Measurements from ENCODE around the gene ITPR1. TPM values are rescaled to one million over a fixed set of nuclear protein-coding genes. Genes with fewer than 3 reads are reported as not detected.

Gene ITPR1
- total and polyA plus RNA-seq, 3 donors from 2014 or later, result 26.5 to 129 (median 59.7) TPM

- Histone ChIP-seq H3K27ac (peak overlapping the region; percentile 23 to 71), H3K27me3 (no peaks in the 10 kb centered on the region), H3K4me1 (peaks cover 46% of the 10 kb centered on the region), H3K4me3 (no peak overlapping the region), H3K36me3 (ENCODE audit: low read depth, missing control alignments) (no peaks in the 10 kb centered on the region), H3K9me3 (no peaks in the 10 kb centered on the region)
- TF ChIP-seq POLR2A (IDR thresholded peaks at IDR 0.05) (no peak), CTCF (IDR thresholded peaks at IDR 0.05) (no peak)
- DNase-seq, result no peak
- 81 to 82% methylated on average over 5 of the region's 5 CpGs for WGBS, 2 donors
- intact Hi-C loops (cut with DNase I; ENCODE audit: low total_unique reads), result no loop called here
Measured at GRCh38 chr3:4503050-4503449, 9.9 kb downstream of the ITPR1 start.

GRCh38 chr3:4504340-4505261 is 11.5 kb downstream of the ITPR1 start:
- no peak for TF ChIP-seq POLR2A (IDR thresholded peaks at IDR 0.05)
- WGBS, 2 donors, result 23 to 40% methylated on average over 13 to 14 of the region's 14 CpGs
- peak; percentile 77 for DNase-seq
- Histone ChIP-seq H3K4me3 (no peak overlapping the region), H3K27ac (peak overlapping the region; percentile 23 to 71), H3K27me3 (no peaks in the 10 kb centered on the region), H3K4me1 (peaks cover 48% of the 10 kb centered on the region), H3K9me3 (no peaks in the 10 kb centered on the region), H3K36me3 (ENCODE audit: low read depth, missing control alignments) (no peaks in the 10 kb centered on the region)
- intact Hi-C loops (cut with DNase I; ENCODE audit: low total_unique reads), result no loop called here

- intact Hi-C loops (cut with DNase I; ENCODE audit: low total_unique reads), result no loop called here
- no peak for TF ChIP-seq POLR2A (IDR thresholded peaks at IDR 0.05)
- no peak for DNase-seq
- 84 to 90% methylated on average over 6 of the region's 6 CpGs for WGBS, 2 donors
- H3K27me3 ChIP-seq, result no peaks in the 10 kb centered on the region
- peak overlapping the region in 1 of 2 donors; percentile 23 for H3K27ac ChIP-seq
- H3K4me3 ChIP-seq, result no peak overlapping the region
- peaks cover 48% of the 10 kb centered on the region for H3K4me1 ChIP-seq
- no peaks in the 10 kb centered on the region for H3K9me3 ChIP-seq
- no peaks in the 10 kb centered on the region for H3K36me3 ChIP-seq (ENCODE audit: low read depth, missing control alignments)
Measured at GRCh38 chr3:4505688-4506558, 12.8 kb downstream of the ITPR1 start.

- H3K36me3 ChIP-seq (ENCODE audit: low read depth, missing control alignments), result no peaks in the 10 kb centered on the region
- DNase-seq, result no peak
- intact Hi-C loops (cut with DNase I; ENCODE audit: low total_unique reads), result no loop called here
- WGBS, 2 donors, result 76 to 80% methylated on average over 2 of the region's 2 CpGs
- H3K4me3 ChIP-seq, result no peak overlapping the region
- no peak for TF ChIP-seq CTCF (IDR thresholded peaks at IDR 0.05)
- TF ChIP-seq POLR2A (IDR thresholded peaks at IDR 0.05), result no peak
- H3K27me3 ChIP-seq, result no peaks in the 10 kb centered on the region
- peak overlapping the region in 1 of 2 donors; percentile 23 for H3K27ac ChIP-seq
- H3K4me1 ChIP-seq, result peaks cover 48% of the 10 kb centered on the region
- H3K9me3 ChIP-seq, result no peaks in the 10 kb centered on the region
Measured at GRCh38 chr3:4506559-4507023, 13.4 kb downstream of the ITPR1 start.

GRCh38 chr3:4507024-4507596 is 14.0 kb downstream of the ITPR1 start:
- H3K4me3 ChIP-seq, result no peak overlapping the region
- no peak for TF ChIP-seq CTCF (IDR thresholded peaks at IDR 0.05)
- TF ChIP-seq POLR2A (IDR thresholded peaks at IDR 0.05), result no peak
- no peaks in the 10 kb centered on the region for H3K27me3 ChIP-seq
- no peak overlapping the region for H3K27ac ChIP-seq
- H3K4me1 ChIP-seq, result peaks cover 48% of the 10 kb centered on the region
- no peaks in the 10 kb centered on the region for H3K36me3 ChIP-seq (ENCODE audit: low read depth, missing control alignments)
- intact Hi-C loops (cut with DNase I; ENCODE audit: low total_unique reads), result no loop called here
- H3K9me3 ChIP-seq, result no peaks in the 10 kb centered on the region
- DNase-seq, result no peak
- WGBS, 2 donors, result 39 to 48% methylated on average over 5 of the region's 5 CpGs
